Cardiac fibroblast (primary cell): ENCODE measurements around the gene CLIC5.

Experiments
- DNase-seq, 2 donors: peaks; one replicate each; pipeline versions ENCODE4 v3.0.0 to v3.0.0-alpha.2; 2010; ENCODE audit warnings: low read depth in 2 of 2
- H3K4me3 ChIP-seq, 2 donors: replicated peaks in 1 of 2; 1 replicate in 1 of 2; 2 replicates in 1 of 2; pipeline ENCODE4 v1.5.1; 2011; ENCODE audit warnings: low read depth in 2 of 2, low read length in 2 of 2, mild to moderate bottlenecking in 2 of 2, moderate library complexity in 1 of 2
- CTCF ChIP-seq: IDR thresholded peaks from one replicate; pipeline ENCODE4 v1.5.1; 2011; ENCODE audit warnings: low read depth, mild to moderate bottlenecking, low read length, inconsistent platforms

The CLIC5 gene

GRCh38 chr6:45963896-45964295 is 51.8 kb downstream of the CLIC5 start:
- DNase-seq, result no peak
- TF ChIP-seq CTCF, result no peak
- no peak overlapping the region for H3K4me3 ChIP-seq

- peak; percentile 27 to 74 for DNase-seq
- TF ChIP-seq CTCF, result no peak
- H3K4me3 ChIP-seq, result no peak overlapping the region
Observed at GRCh38 chr6:45961125-45961524, 54.5 kb downstream of the CLIC5 start.

GRCh38 chr6:45959534-45960145 is 56.0 kb downstream of the CLIC5 start:
- TF ChIP-seq CTCF, result no peak
- H3K4me3 ChIP-seq, result no peak overlapping the region
- DNase-seq, result peak; percentile 43 to 48

- H3K4me3 ChIP-seq, result no peak overlapping the region
- no peak for DNase-seq
- no peak for TF ChIP-seq CTCF
Observed at GRCh38 chr6:45956663-45957062, 59.0 kb downstream of the CLIC5 start.

GRCh38 chr6:45956176-45956575 is 59.5 kb downstream of the CLIC5 start:
- no peak overlapping the region for H3K4me3 ChIP-seq
- no peak for TF ChIP-seq CTCF
- no peak for DNase-seq

- no peak for TF ChIP-seq CTCF
- no peak for DNase-seq
- H3K4me3 ChIP-seq, result no peak overlapping the region
Observed at GRCh38 chr6:45955597-45955996, 60.1 kb downstream of the CLIC5 start.

GRCh38 chr6:45952546-45952945 is 63.1 kb downstream of the CLIC5 start:
- TF ChIP-seq CTCF, result no peak
- no peak for DNase-seq
- H3K4me3 ChIP-seq, result no peak overlapping the region
